Esophagus squamous epithelium (tissue), 4 donors: ENCODE results near the gene TMEM135.

Experiments
- CTCF ChIP-seq, 6 experiments: fragments of 450-650 bp in 4 of 6; fragments of 200-600 bp in 2 of 6; sonication (generic) in 2 of 6; IDR thresholded peaks; one replicate each; pipeline ENCODE4 v1.5.1; 2016 to 2019; ENCODE audit warnings: antibody characterized with exemption in 6 of 6, mild to moderate bottlenecking in 4 of 6, moderate library complexity in 4 of 6
- POLR2A ChIP-seq, 4 donors: fragments of 450-650 bp; IDR thresholded peaks; one replicate each; pipeline ENCODE4 v1.6.1; 2017; ENCODE audit warnings: antibody characterized with exemption in 4 of 4, mild to moderate bottlenecking in 4 of 4, moderate library complexity in 3 of 4

- TF ChIP-seq CTCF (IDR thresholded peaks at IDR 0.05) (no peak), POLR2A (IDR thresholded peaks at IDR 0.05) (no peak)
Measured at GRCh38 chr11:87185228-87185627, 147.5 kb downstream of the TMEM135 start.
